ENCODE results near the gene KLHL29.
"Not testable (repeated sequence)": the region's sequence is repeated elsewhere in the genome, so short reads cannot be mapped to it uniquely, and the experiment has no call there.

KLHL29 gene

GRCh38 chr2:23706613-23707078 lies 321.7 kb downstream of the KLHL29 start:
- no peak for DNase-seq

- no peak for DNase-seq
Measured at GRCh38 chr2:23707096-23707495, 322.1 kb downstream of the KLHL29 start.

- no peak for DNase-seq
Measured at GRCh38 chr2:23708771-23709170, 323.8 kb downstream of the KLHL29 start.

- DNase-seq: no peak
Measured at GRCh38 chr2:23709311-23709710, 324.3 kb downstream of the KLHL29 start.

- DNase-seq: no peak
Measured at GRCh38 chr2:23711979-23712755, 327.2 kb downstream of the KLHL29 start.

- no peak for DNase-seq
Measured at GRCh38 chr2:23712756-23713151, 327.8 kb downstream of the KLHL29 start.

GRCh38 chr2:23713351-23713750 lies 328.4 kb downstream of the KLHL29 start:
- DNase-seq: no peak

- no peak for DNase-seq
Measured at GRCh38 chr2:23718931-23719700, 334.1 kb downstream of the KLHL29 start.

- DNase-seq: no peak
Measured at GRCh38 chr2:23719716-23720115, 334.7 kb downstream of the KLHL29 start.

- no peak for DNase-seq
Measured at GRCh38 chr2:23720705-23721453, 335.9 kb downstream of the KLHL29 start.

- no peak for DNase-seq
Measured at GRCh38 chr2:23721454-23721826, 336.5 kb downstream of the KLHL29 start.

- no peak for DNase-seq
Measured at GRCh38 chr2:23722255-23722654, 337.3 kb downstream of the KLHL29 start.

- not testable (repeated sequence) for DNase-seq
Measured at GRCh38 chr2:23723029-23723428, 338.1 kb downstream of the KLHL29 start.

- DNase-seq: no peak
Measured at GRCh38 chr2:23734416-23734815, 349.4 kb downstream of the KLHL29 start.

- DNase-seq: not testable (repeated sequence)
Measured at GRCh38 chr2:23736783-23737182, 351.8 kb downstream of the KLHL29 start.

GRCh38 chr2:23745068-23745725 lies 360.2 kb downstream of the KLHL29 start:
- no peak for DNase-seq

GRCh38 chr2:23745726-23746105 lies 360.7 kb downstream of the KLHL29 start:
- DNase-seq: no peak

- DNase-seq: no peak
Measured at GRCh38 chr2:23746141-23746863, 361.3 kb downstream of the KLHL29 start.

GRCh38 chr2:23751747-23752265 lies 366.8 kb downstream of the KLHL29 start:
- no peak for DNase-seq

- DNase-seq: no peak
Measured at GRCh38 chr2:23753291-23754010, 368.5 kb downstream of the KLHL29 start.

- no peak for DNase-seq
Measured at GRCh38 chr2:23754970-23755369, 370.0 kb downstream of the KLHL29 start.

All from stimulated activated CD4-positive, alpha-beta T cell treated with anti-CD3 and anti-CD28 coated beads, Interleukin-12 subunit alpha, Interleukin-12 subunit beta, amount 100 ng/mL, for 4 hours (primary cell).